IPS DF 4.7 (cell line): ENCODE measurements around the gene KCNC4.

Experiments used
- DNase-seq: peaks from one replicate; pipeline ENCODE4 v3.0.0-alpha.2; 2013; ENCODE audit warnings: low spot score; ENCODE audit errors: extremely low read depth

KCNC4 gene

GRCh38 chr1:110250749-110251148 is 40.6 kb downstream of the KCNC4 start:
- DNase-seq, result no peak

- DNase-seq, result no peak
Measured at GRCh38 chr1:110253213-110253612, 43.1 kb downstream of the KCNC4 start.

- no peak for DNase-seq
Measured at GRCh38 chr1:110254604-110255391, 44.7 kb downstream of the KCNC4 start.

- no peak for DNase-seq
Measured at GRCh38 chr1:110255392-110255787, 45.3 kb downstream of the KCNC4 start.

GRCh38 chr1:110258734-110259133 is 48.6 kb downstream of the KCNC4 start:
- no peak for DNase-seq

GRCh38 chr1:110259770-110260169 is 49.7 kb downstream of the KCNC4 start:
- no peak for DNase-seq
